ENCODE data around the gene TAGAP.

- TF ChIP-seq CTCF (IDR thresholded peaks at IDR 0.05) (no peak), POLR2AphosphoS5 (IDR thresholded peaks at IDR 0.05; ENCODE audit: low read depth, low read length) (no peak), REST (IDR thresholded peaks at IDR 0.05; ENCODE audit: insufficient read depth in 1 of 2, low read depth in 2 of 2, low read length in 1 of 2) (no peak), SIN3A (IDR thresholded peaks at IDR 0.05; ENCODE audit: borderline replicate concordance, insufficient read depth, low read depth, low read length) (no peak), TCF7L2 (IDR thresholded peaks at IDR 0.05; ENCODE audit: low read depth, low read length) (no peak)
These were observed 39.8 kb upstream of the TAGAP start for GRCh38 chr6:159084493-159085091.
